HCT116 (cell line): ENCODE results near the gene NAV1. TPM values are rescaled to one million over a fixed set of nuclear protein-coding genes. Genes with fewer than 3 reads are reported as not detected.
"Not testable (repeated sequence)": the region's sequence is repeated elsewhere in the genome, so short reads cannot be mapped to it uniquely, and the experiment has no call there.

Experiments
- ATAC-seq: fragments of 200-7000 bp; cut with Tn5 transposase; 2 replicates; pipeline ENCODE4 v1.9.1; 2020; ENCODE audit warnings: mild to moderate bottlenecking, moderate library complexity
- BruUV-seq: library from RNA; stranded (reverse); fragments of 400-500 nt; replicated peaks from 2 replicates; lab custom pipeline; 2021; lab: Mats Ljungman, UMichigan
- CTCF ChIA-PET: fragments of 300-600 bp; sonication (Branson Sonifier 250); formaldehyde crosslinking; loops from one replicate; lab custom pipeline; 2021; ENCODE audit warnings: antibody characterized with exemption; lab: Charles Lee
- POLR2A ChIA-PET: fragments of 300-600, 350-600 bp; sonication (Branson Sonifier 250); formaldehyde crosslinking; loops from one replicate; lab custom pipeline; 2021; ENCODE audit warnings: antibody characterized with exemption; lab: Charles Lee
- RAD21 ChIA-PET, 2 experiments: fragments of 300-600 bp; sonication (Branson Sonifier 250); formaldehyde crosslinking; loops; one replicate each; lab custom pipeline; 2023; ENCODE audit warnings: low total read pairs in 2 of 2; ENCODE audit not compliant: uncharacterized antibody in 2 of 2, unreplicated experiment in 2 of 2, low non-redundant PET in 1 of 2; lab: Charles Lee
- DNase-seq: peaks from one replicate; pipeline ENCODE4 v3.0.0-alpha.2; 2010; ENCODE audit warnings: low read depth, low spot score
- H2AFZ ChIP-seq: fragments of 200-600 bp; shearing (Covaris generic), sonication (generic); 2 replicates; pipeline ENCODE4 v1.6.1; 2017; ENCODE audit warnings: low read depth, mixed run types, mixed read lengths, antibody characterized with exemption, low read length; ENCODE audit not compliant: poor library complexity, severe bottlenecking
- H3K27ac ChIP-seq: 2 replicates; pipeline ENCODE4 v1.5.1; 2012; ENCODE audit warnings: low read depth, low read length
- H3K27me3 ChIP-seq: fragments of 200-600 bp; sonication (generic); 2 replicates; pipeline ENCODE4 v1.6.1; 2016; ENCODE audit warnings: mixed run types, low read length, mixed read lengths; ENCODE audit not compliant: insufficient read depth
- H3K36me3 ChIP-seq, 2 experiments: fragments of 200-500 bp in 1 of 2; fragments of 200-600 bp in 1 of 2; sonication (Bioruptor generic) in 1 of 2; sonication (generic) in 1 of 2; 2 replicates each; pipeline versions ENCODE4 v1.5.1 to v1.6.1; 2014 to 2016; ENCODE audit warnings: low read length in 2 of 2, inconsistent platforms in 1 of 2, mixed read lengths in 1 of 2, mixed run types in 1 of 2; ENCODE audit not compliant: insufficient read depth in 2 of 2, control insufficient read depth in 1 of 2
- H3K4me1 ChIP-seq, 2 experiments: fragments of 200-600 bp in 1 of 2; sonication (generic) in 1 of 2; 2 replicates each; pipeline versions ENCODE4 v1.5.1 to v1.6.1; 2012 to 2017; ENCODE audit warnings: low read length in 2 of 2, inconsistent platforms in 1 of 2, mild to moderate bottlenecking in 1 of 2, mixed read lengths in 1 of 2, mixed run types in 1 of 2, moderate library complexity in 1 of 2; ENCODE audit not compliant: insufficient read depth in 2 of 2, control insufficient read depth in 1 of 2
- H3K4me2 ChIP-seq: fragments of 200-600 bp; sonication (generic); 2 replicates; pipeline ENCODE4 v1.6.1; 2017; ENCODE audit warnings: mixed run types, low read length, mixed read lengths
- H3K4me3 ChIP-seq, 2 experiments: fragments of 200-600 bp in 1 of 2; sonication (generic) in 1 of 2; replicated peaks in 1 of 2; 2 replicates each; pipeline ENCODE4 v1.5.1; 2011 to 2016; ENCODE audit warnings: low read length in 2 of 2, control low read depth in 1 of 2, low read depth in 1 of 2, mild to moderate bottlenecking in 1 of 2, mixed read lengths in 1 of 2, mixed run types in 1 of 2
- H3K79me2 ChIP-seq: fragments of 200-600 bp; sonication (generic); 2 replicates; pipeline ENCODE4 v1.6.1; 2017; ENCODE audit warnings: mild to moderate bottlenecking, mixed run types, low read length, moderate library complexity, mixed read lengths; ENCODE audit not compliant: insufficient read depth
- H3K9ac ChIP-seq: fragments of 200-600 bp; sonication (generic); 2 replicates; pipeline ENCODE4 v1.6.1; 2016; ENCODE audit warnings: low read length, mixed read lengths
- H3K9me2 ChIP-seq: fragments of 200-600 bp; sonication (generic), shearing (Covaris generic); 2 replicates; pipeline ENCODE4 v1.6.1; 2017; ENCODE audit warnings: mixed run types, mild to moderate bottlenecking, moderate library complexity; ENCODE audit not compliant: insufficient read depth
- H3K9me3 ChIP-seq, 2 experiments: fragments of 200-500 bp in 1 of 2; fragments of 200-600 bp in 1 of 2; sonication (Bioruptor generic) in 1 of 2; sonication (generic) in 1 of 2; 2 replicates each; pipeline ENCODE4 v1.6.1; 2014 to 2017; ENCODE audit warnings: low read length in 2 of 2, mixed read lengths in 2 of 2, inconsistent platforms in 1 of 2, low read depth in 1 of 2, mild to moderate bottlenecking in 1 of 2, mixed run types in 1 of 2, moderate library complexity in 1 of 2; ENCODE audit not compliant: control insufficient read depth in 1 of 2, insufficient read depth in 1 of 2
- H4K20me1 ChIP-seq: fragments of 200-600 bp; sonication (generic), shearing (Covaris generic); 2 replicates; pipeline ENCODE4 v1.6.1; 2017; ENCODE audit warnings: mixed run types, mild to moderate bottlenecking, moderate library complexity; ENCODE audit not compliant: insufficient read depth
- EZH2phosphoT487 ChIP-seq: fragments of 200-600 bp; IDR thresholded peaks from 2 replicates; pipeline ENCODE4 v1.6.1; 2018; ENCODE audit warnings: antibody characterized with exemption, borderline replicate concordance
- intact Hi-C: fragments of 100-400 bp; cut with micrococcal nuclease; formaldehyde crosslinking; loops from 2 replicates; pipeline ENCODE4 v1.10.0; 2022
- total RNA-seq: library from RNA; stranded (reverse); gene quantifications from one replicate; pipeline ENCODE4 v1.2.1, GENCODE V29; 2021; ENCODE audit not compliant: unreplicated experiment

Gene NAV1
- total RNA-seq, 1 experiment from 2014 or later, result 22.8 TPM

DNA sequence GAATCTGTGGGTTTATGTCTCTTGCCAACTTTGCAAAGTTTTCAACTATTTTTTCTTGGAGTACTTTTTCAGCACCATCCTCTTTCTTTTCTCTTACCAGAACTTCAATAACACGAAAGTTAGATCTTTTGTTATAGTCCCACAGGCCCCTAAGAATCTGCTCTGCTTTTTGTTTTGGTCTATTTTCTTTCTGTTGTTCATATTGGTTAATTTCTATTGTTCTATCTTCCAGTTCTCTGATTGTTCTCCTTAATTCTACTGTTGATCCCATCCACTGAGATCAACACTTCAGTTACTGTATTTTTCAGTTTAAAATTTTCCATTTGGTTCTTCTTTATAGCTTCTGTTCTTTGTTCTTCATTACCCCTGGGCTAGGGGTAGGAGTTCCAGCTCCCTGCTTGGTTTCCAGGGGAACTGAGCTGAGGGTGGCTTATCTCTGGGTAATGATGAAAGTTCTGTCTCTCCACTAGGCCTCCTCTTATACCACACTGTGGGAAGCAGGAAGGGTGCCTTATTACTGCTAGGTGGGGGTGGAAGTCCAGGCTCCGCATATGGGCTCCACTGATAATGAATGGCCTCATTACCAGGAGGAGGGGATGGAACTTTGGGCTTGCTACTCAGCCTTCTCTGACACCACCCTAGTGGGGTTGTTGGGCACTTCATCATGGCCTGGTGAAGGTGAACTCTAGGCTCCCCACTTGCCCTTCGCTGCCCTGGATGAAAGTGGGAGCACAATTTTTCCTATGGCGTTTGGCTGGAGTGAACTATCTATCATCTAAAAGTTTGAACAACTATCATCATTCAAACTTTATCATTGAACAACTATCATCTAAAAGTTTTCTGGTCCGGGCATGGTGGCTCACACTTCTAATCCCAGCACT, 39.3 kb downstream of the NAV1 start:
- ATAC-seq (no peak), DNase-seq (no peak)
- Histone ChIP-seq H3K4me2 (no peak overlapping the region), H3K27me3 (peaks cover 7% of the 10 kb centered on the region), H3K9me3 (no peaks in the 10 kb centered on the region), H3K9me2 (no peaks in the 10 kb centered on the region), H3K79me2 (no peaks in the 10 kb centered on the region), H3K4me3 (no peak overlapping the region), H3K4me1 (no peaks in the 10 kb centered on the region)
- POLR2A ChIA-PET, result no interaction called here
- no TSS peak for BruUV-seq
- intact Hi-C loops, result no loop called here
- RAD21 ChIA-PET, result no interaction called here
- no peak for TF ChIP-seq EZH2phosphoT487
- TF ChIP-seq, all 23 proteins: peak for 0
- H3K9ac ChIP-seq, result no peak overlapping the region
- CTCF ChIA-PET, result no interaction called here
- H2AFZ ChIP-seq, result no peak overlapping the region
- H3K36me3 ChIP-seq, result no peaks in the 10 kb centered on the region
- H3K27ac ChIP-seq, result no peak overlapping the region
- H4K20me1 ChIP-seq, result no peaks in the 10 kb centered on the region

DNA sequence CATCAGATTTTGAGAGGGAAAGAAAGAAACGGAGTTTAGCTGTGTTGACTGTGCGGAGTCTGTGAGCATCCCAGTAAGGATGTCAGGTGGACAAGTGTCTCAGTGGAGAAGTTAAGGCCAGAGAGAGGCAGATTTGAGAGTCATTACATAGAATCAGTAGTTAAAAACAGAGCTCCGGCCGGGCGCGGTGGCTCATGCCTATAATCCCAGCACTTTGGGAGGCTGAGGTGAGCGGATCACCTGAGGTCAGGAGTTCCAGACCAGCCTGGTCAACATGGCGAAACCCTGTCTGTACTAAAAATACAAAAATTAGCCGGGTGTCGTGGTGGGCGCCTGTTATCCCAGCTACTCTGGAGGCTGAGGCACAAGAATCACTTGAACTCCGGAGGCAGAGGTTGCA, 42.4 kb downstream of the NAV1 start:
- not testable (repeated sequence) for DNase-seq

More for the DNA sequence above, 42.4 kb downstream of the NAV1 start:
- POLR2A ChIA-PET, H4K20me1 ChIP-seq, H3K4me2 ChIP-seq, H3K27ac ChIP-seq, H3K9ac ChIP-seq, intact Hi-C loops, H2AFZ ChIP-seq, RAD21 ChIA-PET, BruUV-seq, H3K4me3 ChIP-seq, H3K4me1 ChIP-seq, H3K9me2 ChIP-seq, H3K9me3 ChIP-seq, H3K36me3 ChIP-seq, ATAC-seq, H3K79me2 ChIP-seq: not testable (repeated sequence)
- CTCF ChIA-PET, result interaction anchor here (1.4 kb wide), 1 partner anchor 21 kb away, joined by 3 read pairs; no protein-coding TSS in a partner anchor
- H3K27me3 ChIP-seq, result peaks cover 14% of the 10 kb centered on the region
